ENCODE results near the gene TBCK.

The TBCK gene

GRCh38 chr4:106035204-106035603, 280.8 kb downstream of the TBCK start:
- DNase-seq, result no peak

GRCh38 chr4:106034751-106035150, 281.3 kb downstream of the TBCK start:
- DNase-seq, result no peak

DNA sequence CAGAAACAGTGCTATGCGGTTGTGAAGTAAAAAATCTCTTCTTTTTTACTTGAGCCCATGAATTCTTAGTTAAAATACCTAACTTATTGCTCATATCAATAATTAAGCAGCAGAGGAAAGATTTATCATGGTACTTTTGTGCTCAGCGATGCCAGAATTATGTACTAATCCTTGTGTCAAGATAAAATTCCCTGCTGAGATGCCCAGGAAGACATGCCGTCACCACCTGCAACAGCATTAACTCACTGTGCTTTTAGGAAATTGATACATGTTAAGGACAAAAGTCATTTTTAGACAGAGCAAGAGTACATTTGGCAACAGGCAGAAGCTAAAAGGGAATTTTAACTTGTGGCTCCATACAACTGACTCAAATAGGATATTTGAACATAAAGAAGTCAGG, 281.8 kb downstream of the TBCK start:
- no peak for DNase-seq

DNA sequence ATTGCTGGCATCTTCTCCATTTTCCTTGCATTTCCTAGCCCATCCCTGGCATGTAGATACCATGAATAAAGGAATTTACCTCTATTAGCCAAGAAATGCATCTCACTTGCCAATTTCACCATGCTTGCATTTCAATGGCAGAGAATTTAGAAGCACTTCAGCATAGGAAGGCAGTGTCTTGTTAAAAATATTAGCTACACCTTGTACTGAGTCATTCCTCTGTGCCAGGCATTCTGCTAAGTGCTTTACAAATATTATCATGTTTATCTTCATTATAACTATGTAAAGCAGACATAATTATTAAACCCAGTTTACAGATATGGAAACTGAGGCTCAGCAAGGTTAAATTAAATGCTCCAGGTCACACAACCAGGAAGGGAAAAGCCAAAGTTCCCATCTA, 282.5 kb downstream of the TBCK start:
- no peak for DNase-seq

DNA sequence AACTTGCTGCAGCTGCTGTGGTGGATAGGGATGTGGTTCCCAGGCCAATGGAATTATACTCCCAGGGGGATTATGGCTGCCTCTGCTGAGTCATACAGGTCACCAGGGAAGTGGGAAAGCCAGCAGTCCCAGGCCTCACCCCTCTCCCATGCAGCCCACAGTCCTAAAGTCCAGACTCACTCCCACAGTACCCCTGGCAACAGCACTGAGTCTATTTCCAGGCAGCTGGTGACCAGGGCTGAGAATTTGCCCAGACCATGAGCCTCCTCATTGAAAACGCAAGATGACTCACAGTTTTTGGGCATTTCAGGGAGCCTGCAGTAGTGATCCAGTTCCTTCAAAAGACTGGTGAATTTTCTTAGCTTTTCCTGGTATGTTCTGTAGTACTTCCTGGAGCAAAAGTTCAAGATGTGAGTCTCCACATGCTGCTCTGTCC, 283.1 kb downstream of the TBCK start:
- no peak for DNase-seq

GRCh38 chr4:106022454-106022853, 293.6 kb downstream of the TBCK start:
- no peak for DNase-seq

GRCh38 chr4:106021737-106022410, 294.1 kb downstream of the TBCK start:
- DNase-seq, result no peak

DNA sequence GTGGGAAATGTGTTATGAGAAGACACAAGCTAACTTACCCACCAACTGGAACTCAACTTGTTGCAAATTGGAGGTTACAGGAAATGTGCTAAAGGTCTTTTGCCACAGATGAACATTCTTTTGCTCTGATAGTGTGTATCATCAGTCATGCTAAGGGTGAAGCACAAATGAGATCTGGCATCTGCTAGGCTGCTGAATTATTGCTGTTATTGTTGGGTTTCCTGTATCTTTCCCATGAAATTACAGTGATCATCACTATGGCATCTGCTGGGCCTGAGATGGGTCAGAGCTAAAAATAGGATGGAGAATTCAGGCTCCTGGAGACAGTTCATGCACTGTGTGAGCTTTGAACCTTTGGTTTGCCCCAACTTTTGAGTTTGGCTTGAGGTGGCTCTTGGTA, 296.2 kb downstream of the TBCK start:
- DNase-seq, result no peak

GRCh38 chr4:106017975-106018374, 298.0 kb downstream of the TBCK start:
- no peak for DNase-seq

- no peak for DNase-seq
Observed at GRCh38 chr4:106011387-106011786, 304.6 kb downstream of the TBCK start.

DNA sequence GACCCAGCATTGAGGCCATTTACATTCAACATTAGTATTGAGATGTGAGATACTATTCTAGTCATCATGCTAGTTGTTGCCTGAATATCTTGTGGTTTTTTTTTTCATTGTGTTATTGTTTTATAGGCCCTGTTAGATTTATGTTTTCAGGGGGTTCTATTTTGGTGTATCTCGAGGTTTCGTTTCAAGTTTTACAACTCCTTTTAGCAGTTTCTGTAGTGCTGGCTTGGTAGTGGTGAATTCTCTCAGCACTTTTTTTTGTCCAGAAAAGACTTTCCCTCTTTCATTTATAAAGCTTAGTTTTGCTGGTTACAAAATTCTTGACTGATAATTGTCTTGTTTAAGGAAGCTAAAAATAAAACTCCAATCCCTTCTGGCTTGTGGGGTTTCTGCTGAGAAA, 305.2 kb downstream of the TBCK start:
- no peak for DNase-seq

- no peak for DNase-seq
Observed at GRCh38 chr4:106002994-106003393, 313.0 kb downstream of the TBCK start.

GRCh38 chr4:105998171-105999063, 317.6 kb downstream of the TBCK start:
- no peak for DNase-seq

DNA sequence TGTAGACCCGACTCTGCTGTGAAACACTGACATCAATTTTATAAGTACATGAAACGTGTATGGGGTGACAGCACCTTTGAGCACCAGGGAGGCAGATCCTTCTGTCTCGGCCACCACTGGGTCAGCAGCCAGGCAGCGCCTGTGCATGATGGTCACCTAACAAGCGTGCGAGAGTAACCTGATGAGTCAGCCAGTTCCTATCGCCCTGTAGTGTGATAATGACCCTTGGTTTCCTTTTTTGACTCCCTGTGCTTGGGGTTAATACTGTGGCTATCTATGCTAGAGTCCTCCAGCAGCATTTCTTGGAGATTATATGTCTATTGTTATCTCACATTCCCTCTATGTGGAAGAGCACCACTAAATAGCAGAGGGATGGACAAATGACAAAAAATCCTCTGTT, 319.2 kb downstream of the TBCK start:
- no peak for DNase-seq

- no peak for DNase-seq
Observed at GRCh38 chr4:105994841-105995501, 321.0 kb downstream of the TBCK start.

DNA sequence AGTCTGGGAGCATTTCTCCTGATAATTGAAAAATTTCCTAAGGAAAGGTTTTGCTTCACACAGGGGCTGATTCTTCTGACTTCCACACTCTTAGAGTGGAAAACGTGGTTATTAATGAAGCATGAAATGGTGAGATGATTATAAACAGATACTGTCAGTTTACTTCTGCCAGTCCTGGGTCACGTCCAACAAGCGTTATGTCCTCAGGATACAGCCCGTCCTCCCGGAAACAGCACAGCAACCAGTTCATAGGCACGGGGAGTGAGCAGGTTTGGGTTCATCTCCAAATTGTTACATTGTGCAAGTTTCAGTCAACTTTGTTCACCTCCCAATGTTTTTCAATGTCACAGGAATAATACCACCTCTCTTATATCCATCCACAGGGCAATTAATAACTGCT, 321.9 kb downstream of the TBCK start:
- no peak for DNase-seq

DNA sequence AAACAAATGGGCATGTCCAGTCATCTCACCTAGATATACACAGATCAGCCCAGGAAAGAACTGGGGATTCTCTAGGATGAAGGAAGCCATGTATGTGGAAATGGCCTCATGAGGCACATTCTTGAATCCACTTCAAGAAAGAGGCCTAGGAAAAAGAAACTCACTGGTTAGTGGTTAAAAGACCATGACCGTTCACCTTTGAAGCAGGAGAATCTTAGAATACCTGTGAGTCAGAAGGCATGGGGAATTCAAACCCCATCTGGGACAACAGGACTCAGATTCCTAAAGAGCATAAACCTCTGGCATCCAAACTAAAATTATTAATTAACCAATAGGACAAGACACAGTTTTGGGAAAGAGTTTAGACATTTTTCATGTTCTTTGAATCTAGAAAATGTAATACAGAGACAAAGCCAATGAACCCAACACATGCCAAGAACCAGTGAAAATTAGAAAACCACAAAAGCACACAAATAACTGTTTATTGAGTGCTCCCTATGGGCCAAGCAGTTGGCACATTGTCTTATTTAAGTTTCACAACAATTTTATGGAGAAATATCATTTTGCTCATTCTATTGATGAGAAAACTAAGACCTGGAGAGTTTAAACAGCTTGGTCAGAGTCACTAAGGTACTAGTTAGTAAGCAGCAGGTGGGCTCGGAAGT, 323.2 kb downstream of the TBCK start:
- no peak for DNase-seq

- DNase-seq, result no peak
Observed at GRCh38 chr4:105991726-105992125, 324.3 kb downstream of the TBCK start.

Measured in inflammatory macrophage treated with lipopolysaccharide for 1 hour (primary cell).